GM10266 (cell line): ENCODE data around the gene PBX1.

Source experiments
- DNase-seq: peaks from one replicate; pipeline ENCODE4 v3.0.0; 2012; ENCODE audit errors: extremely low spot score
- TF ChIP-seq, protein P1 (sequence below): IDR thresholded peaks from 2 replicates; pipeline ENCODE4 v1.5.1; 2012; ENCODE audit warnings: mild to moderate bottlenecking, low read depth; ENCODE audit not compliant: control insufficient read depth, insufficient read depth; ENCODE audit errors: missing control alignments

The PBX1 gene

DNA sequence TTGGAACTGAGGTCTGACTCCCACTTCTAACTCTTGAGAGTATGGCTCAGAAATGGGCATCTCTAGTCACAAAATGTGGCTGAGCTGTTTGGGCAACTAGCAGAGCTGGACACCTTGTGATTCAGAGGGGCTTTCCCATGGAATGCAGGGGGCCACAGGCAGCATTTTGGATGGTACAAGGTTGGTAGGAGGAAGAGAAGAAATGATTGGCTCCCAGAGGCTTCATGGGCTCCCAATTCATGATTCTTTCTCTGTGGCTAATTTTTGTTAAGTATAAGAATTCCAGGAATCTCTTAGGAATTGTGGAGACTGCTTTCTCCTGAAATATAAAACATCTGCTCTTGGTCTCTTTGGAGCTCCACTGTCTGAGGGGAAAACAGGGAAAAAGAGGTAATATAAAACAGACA, 49.7 kb downstream of the PBX1 start:
- no peak for DNase-seq
- TF ChIP-seq, protein P1, sequence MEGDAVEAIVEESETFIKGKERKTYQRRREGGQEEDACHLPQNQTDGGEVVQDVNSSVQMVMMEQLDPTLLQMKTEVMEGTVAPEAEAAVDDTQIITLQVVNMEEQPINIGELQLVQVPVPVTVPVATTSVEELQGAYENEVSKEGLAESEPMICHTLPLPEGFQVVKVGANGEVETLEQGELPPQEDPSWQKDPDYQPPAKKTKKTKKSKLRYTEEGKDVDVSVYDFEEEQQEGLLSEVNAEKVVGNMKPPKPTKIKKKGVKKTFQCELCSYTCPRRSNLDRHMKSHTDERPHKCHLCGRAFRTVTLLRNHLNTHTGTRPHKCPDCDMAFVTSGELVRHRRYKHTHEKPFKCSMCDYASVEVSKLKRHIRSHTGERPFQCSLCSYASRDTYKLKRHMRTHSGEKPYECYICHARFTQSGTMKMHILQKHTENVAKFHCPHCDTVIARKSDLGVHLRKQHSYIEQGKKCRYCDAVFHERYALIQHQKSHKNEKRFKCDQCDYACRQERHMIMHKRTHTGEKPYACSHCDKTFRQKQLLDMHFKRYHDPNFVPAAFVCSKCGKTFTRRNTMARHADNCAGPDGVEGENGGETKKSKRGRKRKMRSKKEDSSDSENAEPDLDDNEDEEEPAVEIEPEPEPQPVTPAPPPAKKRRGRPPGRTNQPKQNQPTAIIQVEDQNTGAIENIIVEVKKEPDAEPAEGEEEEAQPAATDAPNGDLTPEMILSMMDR, result no peak

DNA sequence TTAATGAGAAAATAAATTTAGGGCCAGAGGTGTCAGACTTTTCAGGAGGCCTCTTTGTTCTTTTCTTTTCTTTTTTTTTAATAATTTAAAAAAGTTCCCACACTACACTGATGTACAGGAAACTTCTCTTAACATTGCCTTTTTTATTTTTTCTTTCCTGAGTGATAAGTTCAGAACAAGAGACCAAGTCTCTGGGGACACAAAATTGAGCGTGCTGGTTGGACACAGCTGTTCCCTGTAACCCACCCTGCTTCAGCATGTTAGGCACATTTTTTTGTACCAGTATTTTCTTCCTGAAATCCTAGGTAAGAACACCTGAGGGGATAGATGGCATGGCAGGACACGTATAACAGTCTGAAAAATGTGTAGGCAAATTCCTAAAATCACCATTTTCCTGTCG, 50.1 kb downstream of the PBX1 start:
- TF ChIP-seq, protein P1, result no peak
- DNase-seq, result no peak

DNA sequence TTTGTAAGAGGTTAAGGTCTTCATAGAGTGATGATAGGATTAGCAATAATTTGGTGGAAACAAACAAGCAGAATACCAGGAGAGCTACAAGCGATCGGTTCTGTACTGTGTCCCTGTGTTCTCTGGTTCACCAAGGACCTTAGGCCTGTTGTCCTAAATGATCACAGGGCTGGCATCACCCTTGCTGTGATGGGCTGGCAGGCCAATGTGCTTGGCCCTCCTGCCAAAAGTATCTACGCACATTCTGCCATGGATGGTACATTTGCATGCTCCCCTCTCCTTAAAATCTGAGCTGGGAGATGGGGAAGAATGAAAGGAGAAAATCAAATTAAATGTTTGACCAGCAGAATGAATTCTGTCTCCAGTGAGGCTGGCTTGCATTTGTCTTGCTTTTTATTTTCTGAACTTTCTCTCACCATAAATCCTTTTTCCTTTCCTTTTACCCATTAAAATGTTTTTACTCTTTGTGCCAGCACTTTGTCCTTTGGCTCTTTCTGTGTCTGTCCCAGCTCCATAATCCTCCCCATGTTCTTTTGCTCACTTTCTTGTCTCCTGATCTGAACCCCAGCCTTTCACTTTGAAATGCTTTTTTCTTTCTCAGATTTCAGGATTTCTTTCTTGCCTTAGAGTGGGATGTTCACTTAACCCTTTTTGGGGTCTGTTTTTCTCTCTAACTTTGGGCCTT, 51.7 kb downstream of the PBX1 start:
- TF ChIP-seq, protein P1, result no peak
- DNase-seq, result no peak

DNA sequence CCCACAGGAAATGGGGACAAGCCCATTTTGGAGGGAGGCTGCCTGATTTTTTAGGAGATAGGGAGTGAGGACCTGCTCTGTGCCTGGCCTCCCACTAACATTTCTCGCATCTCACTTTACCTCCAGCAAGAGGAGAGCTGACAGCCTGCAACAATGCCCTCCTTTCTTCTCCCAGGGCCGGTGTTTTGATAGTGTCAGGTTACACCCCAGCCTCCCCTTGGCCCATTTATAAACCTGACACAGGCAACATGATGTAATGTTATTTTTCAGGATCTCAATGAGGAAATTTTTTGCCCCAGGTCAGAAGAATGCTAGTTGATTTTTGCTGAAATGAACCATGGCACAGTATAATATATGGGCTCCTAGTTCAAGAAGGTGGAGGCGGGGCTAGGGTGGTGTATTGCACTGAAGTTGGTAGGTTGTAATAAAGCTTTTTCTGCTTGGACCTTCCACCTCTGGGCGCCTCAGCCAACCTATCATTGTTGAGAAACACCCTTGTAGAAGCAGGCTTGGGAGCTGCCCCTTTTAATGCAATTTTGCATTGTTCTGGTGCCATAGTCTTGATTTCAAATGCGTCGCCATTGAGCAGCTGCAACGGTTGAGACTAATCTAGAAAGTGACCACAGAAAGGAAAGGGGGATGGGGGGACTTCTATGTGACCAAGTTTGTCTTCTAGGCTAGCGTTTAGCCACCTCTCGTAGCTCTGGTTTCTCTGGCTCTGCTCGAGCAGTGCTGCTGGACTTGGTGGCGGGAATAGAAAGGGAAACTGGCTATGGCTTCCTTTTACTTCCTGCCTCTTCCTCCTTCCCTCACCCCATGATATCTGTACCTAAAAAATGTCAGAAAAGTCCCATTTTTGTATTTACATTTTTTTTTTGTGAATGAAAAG, 53.0 kb downstream of the PBX1 start:
- DNase-seq, result no peak
- TF ChIP-seq, protein P1, result no peak

DNA sequence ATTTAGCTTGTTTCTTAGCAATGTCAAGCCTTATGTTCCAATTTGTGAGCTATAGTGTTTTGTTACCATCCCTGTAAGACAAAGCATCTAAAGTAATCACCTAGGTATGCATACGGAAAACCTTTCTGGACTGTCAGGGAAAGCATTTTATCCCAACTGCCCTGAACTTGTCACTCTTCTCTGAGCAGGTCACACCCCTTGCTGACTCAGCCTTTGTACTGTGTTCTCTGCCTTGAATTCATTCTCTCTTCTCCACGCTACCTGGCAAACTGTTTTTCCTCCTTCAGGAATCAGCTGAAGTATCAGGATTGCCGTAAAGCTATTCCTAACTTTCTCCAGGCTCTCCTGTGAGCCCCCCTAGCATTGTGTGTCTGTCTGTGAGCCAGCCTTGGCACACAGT, 54.2 kb downstream of the PBX1 start:
- TF ChIP-seq, protein P1, result no peak
- DNase-seq, result no peak

DNA sequence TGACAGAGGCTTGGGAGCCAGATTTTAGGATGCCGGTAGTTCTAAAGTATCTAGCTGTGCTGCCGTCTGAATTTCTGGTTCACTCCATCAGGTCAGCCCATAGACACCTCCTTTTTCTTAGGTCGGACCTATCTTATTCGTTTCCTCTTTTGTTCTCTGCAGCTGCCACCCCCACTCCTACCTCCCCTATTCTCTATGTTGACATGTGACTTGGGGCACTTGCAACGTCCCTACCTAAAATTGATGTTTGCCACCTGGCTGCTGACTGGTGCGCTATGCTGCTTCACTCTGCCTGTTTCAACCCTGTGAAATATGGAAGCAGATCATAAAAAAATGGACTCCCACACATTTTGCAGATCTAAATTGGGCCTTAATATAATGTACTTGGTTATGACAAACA, 55.3 kb downstream of the PBX1 start:
- DNase-seq, result no peak

More for the DNA sequence above, 55.3 kb downstream of the PBX1 start:
- TF ChIP-seq, protein P1, result no peak
